Ascending aorta (tissue), 2 donors: ENCODE results near the gene DDIT3. TPM values are rescaled to one million over a fixed set of nuclear protein-coding genes. Genes with fewer than 3 reads are reported as not detected.
"Not testable (repeated sequence)": the region's sequence is repeated elsewhere in the genome, so short reads cannot be mapped to it uniquely, and the experiment has no call there.

ENCODE experiments used
- DNase-seq, 2 donors: peaks; one replicate each; pipeline ENCODE4 v3.0.0-alpha.2; 2019; ENCODE audit warnings: low spot score in 2 of 2
- H3K27ac ChIP-seq, 2 donors: fragments of 200-600 bp; sonication (generic); one replicate each; pipeline ENCODE4 v1.5.1; 2016 to 2017; ENCODE audit warnings: mild to moderate bottlenecking in 1 of 2
- H3K27me3 ChIP-seq: fragments of 200-600 bp; sonication (generic); one replicate; pipeline ENCODE4 v1.5.1; 2017
- H3K36me3 ChIP-seq, 2 donors: fragments of 200-600 bp; sonication (generic); one replicate each; pipeline ENCODE4 v1.5.1; 2016
- H3K4me1 ChIP-seq, 2 donors: fragments of 200-600 bp; sonication (generic); one replicate each; pipeline ENCODE4 v1.5.1; 2016 to 2017; ENCODE audit warnings: mild to moderate bottlenecking in 1 of 2
- H3K4me3 ChIP-seq, 2 donors: fragments of 200-600 bp; sonication (generic); one replicate each; pipeline ENCODE4 v1.5.1; 2016 to 2017; ENCODE audit warnings: mild to moderate bottlenecking in 1 of 2
- H3K9me3 ChIP-seq, 2 donors: fragments of 200-600 bp; sonication (generic); one replicate each; pipeline ENCODE4 v1.5.1; 2016
- CTCF ChIP-seq, 3 experiments: fragments of 200-600 bp in 2 of 3; fragments of 450-650 bp in 1 of 3; sonication (generic) in 2 of 3; IDR thresholded peaks; one replicate each; pipeline ENCODE4 v1.5.1; 2016 to 2019; ENCODE audit warnings: antibody characterized with exemption in 3 of 3, mild to moderate bottlenecking in 1 of 3, moderate library complexity in 1 of 3
- intact Hi-C: fragments of 100-400 bp; cut with DNase I; formaldehyde crosslinking; loops from one replicate; pipeline ENCODE4 v1.15.1; 2023
- total RNA-seq: library from RNA; depleted of rRNA; stranded (reverse); fragments of >200 nt; gene quantifications from one replicate; pipeline ENCODE4 v1.1.0, GENCODE V29; 2016

Gene DDIT3
- total RNA-seq: 0.64 TPM

- Histone ChIP-seq H3K4me1 (peaks cover 29 to 51% of the 10 kb centered on the region in 2 donors), H3K27me3 (no peaks in the 10 kb centered on the region), H3K27ac (peak within 1 kb of the TSS; percentile 98 to 99), H3K4me3 (peak within 1 kb of the TSS; percentile 73 to 91), H3K36me3 (peaks cover 26 to 32% of the 10 kb centered on the region in 2 donors), H3K9me3 (no peaks in the 10 kb centered on the region)
- peak; percentile 98 to 100 for DNase-seq
- intact Hi-C loops: loop anchor here (1.0 to 5.0 kb wide), 5 partner anchors 31 to 1403 kb away; partner anchors contain the start of genes MARS1, NAB2, RPL41 and ZC3H10
- no peak for TF ChIP-seq CTCF (IDR thresholded peaks at IDR 0.05)
These were observed at the start of gene DDIT3 for GRCh38 chr12:57520053-57520818. DDIT3 (minus strand) TSS chr12:57520514; CDS start chr12:57517406, 3,108 bp downstream.

- intact Hi-C loops: no loop called here
- no peak for TF ChIP-seq CTCF (IDR thresholded peaks at IDR 0.05)
- Histone ChIP-seq H3K4me3 (no peak overlapping the region), H3K27ac (no peak overlapping the region), H3K9me3 (no peaks in the 10 kb centered on the region), H3K27me3 (no peaks in the 10 kb centered on the region), H3K4me1 (no peaks in the 10 kb centered on the region), H3K36me3 (peaks cover 14 to 28% of the 10 kb centered on the region in 2 donors)
- no peak for DNase-seq
These were observed 49.5 kb upstream of the DDIT3 start for GRCh38 chr12:57569858-57570257.

GRCh38 chr12:57568838-57569237 is 48.5 kb upstream of the DDIT3 start:
- Histone ChIP-seq H3K4me3 (no peak overlapping the region), H3K27me3 (no peaks in the 10 kb centered on the region), H3K9me3 (no peaks in the 10 kb centered on the region), H3K27ac (no peak overlapping the region), H3K4me1 (no peaks in the 10 kb centered on the region), H3K36me3 (peaks cover 17 to 33% of the 10 kb centered on the region in 2 donors)
- TF ChIP-seq CTCF (IDR thresholded peaks at IDR 0.05): no peak
- intact Hi-C loops: no loop called here
- DNase-seq: no peak

GRCh38 chr12:57564178-57564740 is 43.9 kb upstream of the DDIT3 start:
- H3K36me3 ChIP-seq: peaks cover 8 to 12% of the 10 kb centered on the region in 2 donors
- no peak for TF ChIP-seq CTCF (IDR thresholded peaks at IDR 0.05)
- no peaks in the 10 kb centered on the region for H3K4me1 ChIP-seq
- H3K4me3 ChIP-seq: no peak overlapping the region
- no peaks in the 10 kb centered on the region for H3K27me3 ChIP-seq
- DNase-seq: no peak
- no peaks in the 10 kb centered on the region for H3K9me3 ChIP-seq
- H3K27ac ChIP-seq: no peak overlapping the region
- intact Hi-C loops: no loop called here

- H3K4me1 ChIP-seq: no peaks in the 10 kb centered on the region
- H3K36me3 ChIP-seq: peaks cover 3 to 12% of the 10 kb centered on the region in 2 donors
- intact Hi-C loops: no loop called here
- TF ChIP-seq CTCF (IDR thresholded peaks at IDR 0.05): no peak
- DNase-seq: no peak
- no peak overlapping the region for H3K27ac ChIP-seq
- H3K9me3 ChIP-seq: no peaks in the 10 kb centered on the region
- H3K27me3 ChIP-seq: no peaks in the 10 kb centered on the region
- no peak overlapping the region for H3K4me3 ChIP-seq
These were observed 43.0 kb upstream of the DDIT3 start for GRCh38 chr12:57563358-57563757.

- H3K4me1 ChIP-seq, intact Hi-C loops, H3K9me3 ChIP-seq, DNase-seq, H3K27ac ChIP-seq, H3K27me3 ChIP-seq, H3K36me3 ChIP-seq, H3K4me3 ChIP-seq: not testable (repeated sequence)
These were observed 40.8 kb upstream of the DDIT3 start for GRCh38 chr12:57561117-57561516.
